HFFc6 (cell line): Measurements from ENCODE around the gene CNGA1. TPM values are rescaled to one million over a fixed set of nuclear protein-coding genes. Genes with fewer than 3 reads are reported as not detected.
A peak's percentile ranks its signal among the peaks of the same experiment; 100 is the strongest.

Experiments used
- DNase-seq: peaks from one replicate; pipeline ENCODE4 v3.0.0-alpha.2; 2018
- H3K27ac Mint-ChIP-seq: 2 replicates; pipeline ENCODE4 v1.8.0; 2020; ENCODE audit warnings: mild to moderate bottlenecking, mixed read lengths
- H3K27me3 Mint-ChIP-seq: 2 replicates; pipeline ENCODE4 v1.8.0; 2021; ENCODE audit warnings: mild to moderate bottlenecking, moderate library complexity, mixed read lengths; ENCODE audit not compliant: insufficient read depth
- H3K36me3 Mint-ChIP-seq: 2 replicates; pipeline ENCODE4 v1.8.0; 2021; ENCODE audit warnings: low read depth, mixed read lengths
- H3K4me1 Mint-ChIP-seq: 2 replicates; pipeline ENCODE4 v1.8.0; 2020; ENCODE audit warnings: low read depth, mixed read lengths
- H3K4me3 Mint-ChIP-seq: 2 replicates; pipeline ENCODE4 v1.8.0; 2020; ENCODE audit warnings: mild to moderate bottlenecking, moderate library complexity, mixed read lengths
- H3K9me3 Mint-ChIP-seq: 2 replicates; pipeline ENCODE4 v1.8.0; 2020; ENCODE audit warnings: mild to moderate bottlenecking, mixed read lengths
- CTCF ChIP-seq: fragments of 200-600 bp; sonication (generic); IDR thresholded peaks from 2 replicates; pipeline ENCODE4 v1.5.0; 2021; ENCODE audit warnings: antibody characterized with exemption, mild to moderate bottlenecking
- total RNA-seq, 6 experiments: library from RNA; stranded (reverse); fragmentation: NEBNext Ultra II Directional; extraction: Animal tissue kit (Norgen Biotek cat#: 25700); gene quantifications; 2 replicates in 1 of 6; 3 replicates in 5 of 6; pipeline ENCODE4 v1.2.3, GENCODE V29; 2021

Gene CNGA1
- total RNA-seq, 6 experiments from 2014 or later: not detected

DNA sequence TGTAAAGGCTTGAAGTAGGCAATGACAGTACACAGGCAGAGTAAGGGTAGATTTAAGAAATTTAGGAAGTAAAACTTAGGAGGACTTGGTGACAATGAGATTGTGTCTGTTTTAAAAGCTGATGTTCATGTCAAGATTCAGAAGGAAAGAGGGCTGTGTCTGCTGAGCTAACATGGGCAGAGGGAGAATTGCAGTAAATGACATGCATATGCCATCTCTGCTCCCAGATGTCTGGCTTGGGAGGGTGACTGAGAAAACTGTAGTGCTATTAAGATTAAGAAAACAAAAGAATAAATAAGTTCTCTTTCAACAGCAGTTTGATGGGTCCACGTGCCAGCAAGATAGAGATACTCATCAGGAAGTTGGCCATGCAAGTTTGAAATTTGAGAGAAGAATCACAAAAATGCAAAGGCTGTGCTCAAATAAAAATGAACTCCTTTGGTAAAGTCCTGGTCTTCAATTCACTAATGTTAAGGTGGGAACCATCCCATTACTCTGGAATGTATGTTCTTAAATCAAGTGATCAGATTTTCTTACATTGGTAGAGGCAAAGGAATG lies 109.3 kb downstream of the CNGA1 start:
- H3K27me3 Mint-ChIP-seq: no peaks in the 10 kb centered on the region
- H3K27ac Mint-ChIP-seq: peak overlapping the region; percentile 72
- H3K9me3 Mint-ChIP-seq: no peaks in the 10 kb centered on the region
- no peak overlapping the region for H3K4me3 Mint-ChIP-seq
- peaks cover 30% of the 10 kb centered on the region for H3K36me3 Mint-ChIP-seq
- H3K4me1 Mint-ChIP-seq: peaks cover 34% of the 10 kb centered on the region
- no peak for DNase-seq
- no peak for TF ChIP-seq CTCF

DNA sequence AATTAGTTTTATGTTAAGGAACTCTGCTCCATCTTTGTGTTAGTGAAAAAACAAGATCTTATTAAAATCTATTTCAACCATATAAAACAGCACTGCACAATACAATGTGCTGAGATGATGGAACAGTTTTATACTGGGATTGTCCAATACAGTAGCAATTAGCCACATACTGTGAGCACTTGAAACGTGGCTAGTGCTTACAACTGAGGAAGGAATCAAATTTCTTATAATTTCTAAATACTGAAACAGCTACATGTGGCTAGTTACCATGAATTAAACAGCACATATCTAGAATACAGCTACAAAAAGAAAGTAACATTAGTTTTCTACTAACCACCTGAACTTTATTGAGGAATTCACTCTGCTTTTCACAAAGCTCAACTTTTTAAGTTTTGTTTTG lies 116.8 kb downstream of the CNGA1 start:
- Mint-ChIP-seq H3K36me3 (peaks cover 15% of the 10 kb centered on the region; the same call in 1 of the 2 replicates), H3K27ac (no peak overlapping the region)
- DNase-seq: no peak

GRCh38 chr4:47891928-47892327 lies 124.6 kb downstream of the CNGA1 start:
- no peaks in the 10 kb centered on the region for H3K9me3 Mint-ChIP-seq
- H3K36me3 Mint-ChIP-seq: peaks cover 32% of the 10 kb centered on the region
- H3K4me1 Mint-ChIP-seq: no peaks in the 10 kb centered on the region
- H3K4me3 Mint-ChIP-seq: no peak overlapping the region
- no peak for TF ChIP-seq CTCF
- H3K27ac Mint-ChIP-seq: no peak overlapping the region
- no peaks in the 10 kb centered on the region for H3K27me3 Mint-ChIP-seq
- no peak for DNase-seq

More for the DNA sequence above, 116.8 kb downstream of the CNGA1 start:
- Mint-ChIP-seq H3K4me1 (no peaks in the 10 kb centered on the region), H3K9me3 (no peaks in the 10 kb centered on the region), H3K27me3 (no peaks in the 10 kb centered on the region), H3K4me3 (no peak overlapping the region)
- TF ChIP-seq CTCF: no peak

Other genes starting within 250 kb of the CNGA1 start
- gene CORIN, start 178.6 kb downstream of the CNGA1 start, total RNA-seq: 1 to 10 TPM in 1 of 6 experiments, under 1 TPM in 5; 0.07 to 1.0 (median 0.31) TPM
- 10 to 100 TPM in 3 of 6 experiments, 1 to 10 TPM in 3; 8.4 to 10.8 (median 10.0) TPM for gene NFXL1, start 102.1 kb downstream of the CNGA1 start, total RNA-seq
- gene NIPAL1, start 91 bp upstream of the CNGA1 start, total RNA-seq: 1 to 10 TPM in 1 of 6 experiments, under 1 TPM in 5; 0.22 to 1.3 (median 0.48) TPM
- not detected for gene TXK, start 117.6 kb upstream of the CNGA1 start, total RNA-seq